Measurements from ENCODE around the gene STK17B. TPM values are rescaled to one million over a fixed set of nuclear protein-coding genes. Genes with fewer than 3 reads are reported as not detected.

Gene STK17B
- total and polyA plus RNA-seq, 2 experiments from 2014 or later: 5.7 to 13.7 TPM

DNA sequence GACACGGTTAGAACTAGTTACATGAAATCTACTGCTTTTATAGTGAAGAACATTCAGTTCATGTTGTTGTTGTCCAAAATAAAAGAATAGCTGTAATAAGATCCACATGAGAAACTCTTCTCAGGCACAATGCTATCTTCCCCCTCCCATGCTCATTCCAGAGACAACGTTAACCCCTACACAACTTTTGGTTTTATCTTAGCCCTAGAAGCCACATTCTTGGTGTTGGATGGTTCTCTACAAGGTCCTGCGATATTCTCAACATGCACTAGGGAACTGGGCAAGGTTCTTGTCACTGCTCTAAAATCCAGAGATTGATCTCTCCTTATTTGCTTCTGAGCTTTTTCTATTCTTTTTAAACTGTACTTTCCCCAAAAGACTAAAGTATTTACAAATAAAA is 51.5 kb downstream of the STK17B start (continued):
- TF ChIP-seq, protein P1, sequence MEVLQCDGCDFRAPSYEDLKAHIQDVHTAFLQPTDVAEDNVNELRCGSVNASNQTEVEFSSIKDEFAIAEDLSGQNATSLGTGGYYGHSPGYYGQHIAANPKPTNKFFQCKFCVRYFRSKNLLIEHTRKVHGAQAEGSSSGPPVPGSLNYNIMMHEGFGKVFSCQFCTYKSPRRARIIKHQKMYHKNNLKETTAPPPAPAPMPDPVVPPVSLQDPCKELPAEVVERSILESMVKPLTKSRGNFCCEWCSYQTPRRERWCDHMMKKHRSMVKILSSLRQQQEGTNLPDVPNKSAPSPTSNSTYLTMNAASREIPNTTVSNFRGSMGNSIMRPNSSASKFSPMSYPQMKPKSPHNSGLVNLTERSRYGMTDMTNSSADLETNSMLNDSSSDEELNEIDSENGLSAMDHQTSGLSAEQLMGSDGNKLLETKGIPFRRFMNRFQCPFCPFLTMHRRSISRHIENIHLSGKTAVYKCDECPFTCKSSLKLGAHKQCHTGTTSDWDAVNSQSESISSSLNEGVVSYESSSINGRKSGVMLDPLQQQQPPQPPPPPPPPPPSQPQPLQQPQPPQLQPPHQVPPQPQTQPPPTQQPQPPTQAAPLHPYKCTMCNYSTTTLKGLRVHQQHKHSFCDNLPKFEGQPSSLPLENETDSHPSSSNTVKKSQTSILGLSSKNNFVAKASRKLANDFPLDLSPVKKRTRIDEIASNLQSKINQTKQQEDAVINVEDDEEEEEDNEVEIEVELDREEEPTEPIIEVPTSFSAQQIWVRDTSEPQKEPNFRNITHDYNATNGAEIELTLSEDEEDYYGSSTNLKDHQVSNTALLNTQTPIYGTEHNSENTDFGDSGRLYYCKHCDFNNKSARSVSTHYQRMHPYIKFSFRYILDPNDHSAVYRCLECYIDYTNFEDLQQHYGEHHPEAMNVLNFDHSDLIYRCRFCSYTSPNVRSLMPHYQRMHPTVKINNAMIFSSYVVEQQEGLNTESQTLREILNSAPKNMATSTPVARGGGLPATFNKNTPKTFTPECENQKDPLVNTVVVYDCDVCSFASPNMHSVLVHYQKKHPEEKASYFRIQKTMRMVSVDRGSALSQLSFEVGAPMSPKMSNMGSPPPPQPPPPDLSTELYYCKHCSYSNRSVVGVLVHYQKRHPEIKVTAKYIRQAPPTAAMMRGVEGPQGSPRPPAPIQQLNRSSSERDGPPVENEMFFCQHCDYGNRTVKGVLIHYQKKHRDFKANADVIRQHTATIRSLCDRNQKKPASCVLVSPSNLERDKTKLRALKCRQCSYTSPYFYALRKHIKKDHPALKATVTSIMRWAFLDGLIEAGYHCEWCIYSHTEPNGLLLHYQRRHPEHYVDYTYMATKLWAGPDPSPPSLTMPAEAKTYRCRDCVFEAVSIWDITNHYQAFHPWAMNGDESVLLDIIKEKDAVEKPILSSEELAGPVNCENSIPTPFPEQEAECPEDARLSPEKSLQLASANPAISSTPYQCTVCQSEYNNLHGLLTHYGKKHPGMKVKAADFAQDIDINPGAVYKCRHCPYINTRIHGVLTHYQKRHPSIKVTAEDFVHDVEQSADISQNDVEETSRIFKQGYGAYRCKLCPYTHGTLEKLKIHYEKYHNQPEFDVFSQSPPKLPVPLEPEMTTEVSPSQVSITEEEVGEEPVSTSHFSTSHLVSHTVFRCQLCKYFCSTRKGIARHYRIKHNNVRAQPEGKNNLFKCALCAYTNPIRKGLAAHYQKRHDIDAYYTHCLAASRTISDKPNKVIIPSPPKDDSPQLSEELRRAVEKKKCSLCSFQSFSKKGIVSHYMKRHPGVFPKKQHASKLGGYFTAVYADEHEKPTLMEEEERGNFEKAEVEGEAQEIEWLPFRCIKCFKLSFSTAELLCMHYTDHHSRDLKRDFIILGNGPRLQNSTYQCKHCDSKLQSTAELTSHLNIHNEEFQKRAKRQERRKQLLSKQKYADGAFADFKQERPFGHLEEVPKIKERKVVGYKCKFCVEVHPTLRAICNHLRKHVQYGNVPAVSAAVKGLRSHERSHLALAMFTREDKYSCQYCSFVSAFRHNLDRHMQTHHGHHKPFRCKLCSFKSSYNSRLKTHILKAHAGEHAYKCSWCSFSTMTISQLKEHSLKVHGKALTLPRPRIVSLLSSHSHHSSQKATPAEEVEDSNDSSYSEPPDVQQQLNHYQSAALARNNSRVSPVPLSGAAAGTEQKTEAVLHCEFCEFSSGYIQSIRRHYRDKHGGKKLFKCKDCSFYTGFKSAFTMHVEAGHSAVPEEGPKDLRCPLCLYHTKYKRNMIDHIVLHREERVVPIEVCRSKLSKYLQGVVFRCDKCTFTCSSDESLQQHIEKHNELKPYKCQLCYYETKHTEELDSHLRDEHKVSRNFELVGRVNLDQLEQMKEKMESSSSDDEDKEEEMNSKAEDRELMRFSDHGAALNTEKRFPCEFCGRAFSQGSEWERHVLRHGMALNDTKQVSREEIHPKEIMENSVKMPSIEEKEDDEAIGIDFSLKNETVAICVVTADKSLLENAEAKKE (CRISPR knock-in tag; IDR thresholded peaks at IDR 0.05): no peak

GRCh38 chr2:196117214-196117705 is 54.1 kb downstream of the STK17B start:
- Histone ChIP-seq H4K20me1 (replicated peaks; ENCODE audit: insufficient read depth) (no peaks in the 10 kb centered on the region), H3K4me3 (no peak overlapping the region), H3K4me1 (ENCODE audit: insufficient read depth) (peaks cover 10% of the 10 kb centered on the region; the same call in 1 of the 2 replicates), H3K36me3 (ENCODE audit: insufficient read depth) (no peaks in the 10 kb centered on the region), H2AFZ (no peak overlapping the region), H3K27ac (ENCODE audit: low read depth) (no peak overlapping the region), H3K79me2 (replicated peaks; ENCODE audit: insufficient read depth) (no peaks in the 10 kb centered on the region), H3K27me3 (ENCODE audit: insufficient read depth) (no peaks in the 10 kb centered on the region), H3F3A (replicated peaks; ENCODE audit: low read depth) (no peaks in the 10 kb centered on the region), H3K4me2 (no peak overlapping the region), H3K9me2 (ENCODE audit: insufficient read depth) (no peaks in the 10 kb centered on the region)
- Mint-ChIP-seq H3K27me3 (ENCODE audit: insufficient read depth, low read depth, poor library complexity) (peaks cover 2% of the 10 kb centered on the region), H3K4me1 (peaks cover 24% of the 10 kb centered on the region), H3K4me3 (no peak overlapping the region), H3K9me3 (peaks cover 9% of the 10 kb centered on the region; the same call in 1 of the 3 replicates), H3K36me3 (ENCODE audit: low read depth) (0 out of 3 replicates have a peak, but pooled peaks cover 3% of the 10 kb centered on the region), H3K27ac (no peak overlapping the region)
- no peak for DNase-seq (ENCODE audit: low spot score)
- ATAC-seq: no peak
- TF ChIP-seq REST (IDR thresholded peaks at IDR 0.05; ENCODE audit: unreplicated experiment): no peak
- TF ChIP-seq ETS1 (IDR thresholded peaks at IDR 0.05): no peak

Measured in GM23338 (cell line).